Measurements from ENCODE around the gene NR3C2. TPM values are rescaled to one million over a fixed set of nuclear protein-coding genes. Genes with fewer than 3 reads are reported as not detected.

NR3C2 gene
- total and polyA plus RNA-seq, 4 donors = 2.0 to 11.5 (median 3.2) TPM

DNA sequence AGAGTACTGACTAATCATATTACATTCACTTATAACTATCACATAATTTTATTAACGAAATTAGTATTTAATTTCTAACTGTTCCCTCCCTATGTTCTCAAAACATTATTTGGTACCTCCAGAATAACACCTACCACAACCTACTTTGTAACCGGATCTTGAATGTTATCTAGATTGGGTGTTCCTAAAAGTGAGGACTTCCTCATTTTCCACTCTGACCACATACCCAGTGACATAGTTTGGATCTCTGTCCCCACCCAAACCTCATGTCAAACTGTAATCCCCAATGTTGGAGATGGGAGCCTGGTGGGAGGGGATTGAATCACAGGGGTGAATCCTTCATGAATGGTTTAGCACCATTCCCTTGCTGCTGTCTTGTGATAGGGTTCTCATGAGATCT is 21.8 kb downstream of the NR3C2 start (continued):
- TF ChIP-seq, protein P1, sequence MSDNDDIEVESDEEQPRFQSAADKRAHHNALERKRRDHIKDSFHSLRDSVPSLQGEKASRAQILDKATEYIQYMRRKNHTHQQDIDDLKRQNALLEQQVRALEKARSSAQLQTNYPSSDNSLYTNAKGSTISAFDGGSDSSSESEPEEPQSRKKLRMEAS (IDR thresholded peaks at IDR 0.05) = no peak
- TF ChIP-seq FOXA2 (IDR thresholded peaks at IDR 0.05) = no peak

DNA sequence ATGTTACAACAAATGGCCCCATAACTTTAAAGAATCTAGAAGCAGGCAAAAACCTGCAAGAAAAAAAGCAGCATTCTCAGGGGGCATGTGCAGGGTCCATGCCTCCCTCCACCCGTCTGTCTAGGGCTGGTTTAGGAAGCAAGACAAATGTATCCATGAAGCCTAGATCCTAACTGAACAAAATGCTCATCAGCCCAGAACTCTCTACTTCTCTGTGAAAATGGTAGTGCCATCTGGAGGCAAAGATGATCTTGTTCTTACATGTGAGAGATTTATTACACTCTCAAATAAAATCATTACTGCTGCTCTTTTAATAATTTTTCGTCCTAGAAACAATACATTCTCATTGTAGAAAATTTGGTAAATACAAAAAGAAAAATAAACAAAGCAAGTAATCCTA is 26.7 kb downstream of the NR3C2 start:
- no peaks in the 10 kb centered on the region for H3K36me3 ChIP-seq (ENCODE audit: control insufficient read depth in 4 of 4, insufficient read depth in 3 of 4, low read depth in 1 of 4, low read length in 3 of 4)
- H3K4me1 ChIP-seq (ENCODE audit: control insufficient read depth in 4 of 4, insufficient read depth in 4 of 4, low read length in 3 of 4) = peaks cover 0 to 8% (median 3%) of the 10 kb centered on the region in 4 donors
- H3K9ac ChIP-seq (ENCODE audit: low read depth in 1 of 2, low read length in 2 of 2) = no peak overlapping the region
- WGBS = 71% methylated on average over 2 of the region's 2 CpGs
- H3K27ac ChIP-seq (ENCODE audit: low read depth in 1 of 2, low read length in 2 of 2) = no peak overlapping the region
- H3K4me3 ChIP-seq (ENCODE audit: low read depth in 1 of 3, low read length in 3 of 3) = no peak overlapping the region
- no peak for TF ChIP-seq REST (IDR thresholded peaks at IDR 0.05)
- peak; percentile 66 to 67 for TF ChIP-seq RAD21 (IDR thresholded peaks at IDR 0.05)
- no peaks in the 10 kb centered on the region for H3K9me3 ChIP-seq (ENCODE audit: control insufficient read depth in 4 of 4, low read length in 3 of 4)
- DNase-seq (ENCODE audit: low spot score) = no peak
- H3K27me3 ChIP-seq (ENCODE audit: control insufficient read depth in 4 of 4, insufficient read depth in 4 of 4, low read length in 3 of 4) = no peaks in the 10 kb centered on the region

DNA sequence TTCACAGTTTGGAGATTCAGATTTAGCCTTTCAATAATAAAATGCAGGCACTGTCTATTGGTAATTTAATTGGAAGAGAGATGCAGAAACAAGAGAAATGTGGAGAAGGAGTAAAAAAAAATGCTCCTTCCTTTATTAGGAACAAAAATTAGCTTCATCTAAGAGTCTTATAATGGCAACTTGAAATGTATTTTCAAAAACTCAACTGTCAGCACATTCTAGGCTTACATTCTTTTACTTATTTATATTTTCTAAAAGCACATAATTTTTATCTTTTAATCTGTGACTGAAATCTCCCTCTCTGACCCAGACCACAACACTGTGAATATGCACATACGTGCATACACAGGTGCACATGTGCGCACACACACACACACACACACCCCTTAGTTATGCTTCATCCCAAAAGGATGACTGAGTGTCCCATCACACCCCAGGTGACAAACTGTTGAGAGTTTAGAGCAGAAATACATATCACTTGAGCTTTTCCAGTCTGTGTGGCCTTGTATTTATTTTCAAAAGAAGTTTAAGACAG is 29.7 kb downstream of the NR3C2 start:
- Histone ChIP-seq H3K9ac (ENCODE audit: low read depth in 1 of 2, low read length in 2 of 2) (no peak overlapping the region), H3K9me3 (ENCODE audit: control insufficient read depth in 4 of 4, low read length in 3 of 4) (no peaks in the 10 kb centered on the region), H3K27ac (ENCODE audit: low read depth in 1 of 2, low read length in 2 of 2) (no peak overlapping the region), H3K4me3 (ENCODE audit: low read depth in 1 of 3, low read length in 3 of 3) (no peak overlapping the region), H3K4me1 (ENCODE audit: control insufficient read depth in 4 of 4, insufficient read depth in 4 of 4, low read length in 3 of 4) (peaks cover 0 to 8% (median 3%) of the 10 kb centered on the region in 4 donors), H3K36me3 (ENCODE audit: control insufficient read depth in 4 of 4, insufficient read depth in 3 of 4, low read depth in 1 of 4, low read length in 3 of 4) (no peaks in the 10 kb centered on the region), H3K27me3 (ENCODE audit: control insufficient read depth in 4 of 4, insufficient read depth in 4 of 4, low read length in 3 of 4) (no peaks in the 10 kb centered on the region)
- TF ChIP-seq EGR1 (IDR thresholded peaks at IDR 0.05; ENCODE audit: low read depth in 2 of 2) (no peak), HNF4A (conservative IDR thresholded peaks at IDR 0.05) (no peak), JUND (IDR thresholded peaks at IDR 0.05) (no peak), TAF1 (conservative IDR thresholded peaks at IDR 0.05) (no peak), FOXA2 (IDR thresholded peaks at IDR 0.05) (no peak), NR2F2 (IDR thresholded peaks at IDR 0.05) (no peak), RAD21 (IDR thresholded peaks at IDR 0.05) (no peak)
- DNase-seq (ENCODE audit: low spot score) = no peak
- 84% methylated on average over 2 of the region's 2 CpGs for WGBS

GRCh38 chr4:148405161-148405893 is 36.9 kb downstream of the NR3C2 start:
- no peak overlapping the region for H3K9ac ChIP-seq (ENCODE audit: low read depth in 1 of 2, low read length in 2 of 2)
- no peaks in the 10 kb centered on the region for H3K9me3 ChIP-seq (ENCODE audit: control insufficient read depth in 4 of 4, low read length in 3 of 4)
- 76% methylated on average over 5 of the region's 5 CpGs for WGBS
- no peaks in the 10 kb centered on the region for H3K27me3 ChIP-seq (ENCODE audit: control insufficient read depth in 4 of 4, insufficient read depth in 4 of 4, low read length in 3 of 4)
- no peak overlapping the region for H3K27ac ChIP-seq (ENCODE audit: low read depth in 1 of 2, low read length in 2 of 2)
- H3K4me3 ChIP-seq (ENCODE audit: low read depth in 1 of 3, low read length in 3 of 3) = no peak overlapping the region
- peaks cover 0 to 10% (median 0%) of the 10 kb centered on the region in 4 donors for H3K4me1 ChIP-seq (ENCODE audit: control insufficient read depth in 4 of 4, insufficient read depth in 4 of 4, low read length in 3 of 4)
- DNase-seq (ENCODE audit: low spot score) = no peak
- no peaks in the 10 kb centered on the region for H3K36me3 ChIP-seq (ENCODE audit: control insufficient read depth in 4 of 4, insufficient read depth in 3 of 4, low read depth in 1 of 4, low read length in 3 of 4)
- TF ChIP-seq RXRA (IDR thresholded peaks at IDR 0.05) (no peak), FOXA1 (IDR thresholded peaks at IDR 0.05) (no peak), EGR1 (IDR thresholded peaks at IDR 0.05; ENCODE audit: low read depth in 2 of 2) (no peak), NR2F2 (IDR thresholded peaks at IDR 0.05) (no peak), ZBTB33 (IDR thresholded peaks at IDR 0.05) (no peak), HNF4G (IDR thresholded peaks at IDR 0.05) (no peak), TAF1 (conservative IDR thresholded peaks at IDR 0.05) (no peak), GABPA (IDR thresholded peaks at IDR 0.05 in 1 of 2, conservative IDR thresholded peaks at IDR 0.05 in 1 of 2) (no peak), YY1 (IDR thresholded peaks at IDR 0.05) (no peak), ATF3 (IDR thresholded peaks at IDR 0.05) (no peak), RAD21 (IDR thresholded peaks at IDR 0.05) (no peak), FOXA2 (IDR thresholded peaks at IDR 0.05) (no peak), SP1 (IDR thresholded peaks at IDR 0.05) (no peak), JUND (IDR thresholded peaks at IDR 0.05) (no peak)
- TF ChIP-seq, protein P1 (IDR thresholded peaks at IDR 0.05) = no peak
